Stimulated activated CD8-positive, alpha-beta memory T cell treated with anti-CD3 and anti-CD28 coated beads, Interleukin-4, amount 100 ng/mL, for 4 hours (primary cell): ENCODE results near the gene THRB.

Experiments
- DNase-seq, 2 donors: peaks; one replicate each; pipeline ENCODE4 v3.0.0-alpha.2; 2020; ENCODE audit warnings: low read depth in 2 of 2, low spot score in 1 of 2

Gene THRB

GRCh38 chr3:24494618-24495325 lies at the start of gene THRB:
Gene THRB (minus strand): TSS chr3:24494850.
- DNase-seq, result no peak

- DNase-seq, result no peak
These were observed 47.3 kb upstream of the THRB start for GRCh38 chr3:24541935-24542334.

GRCh38 chr3:24540821-24541220 lies 46.2 kb upstream of the THRB start:
- no peak for DNase-seq

- DNase-seq, result no peak
These were observed 45.0 kb upstream of the THRB start for GRCh38 chr3:24539699-24540098.

- no peak for DNase-seq
These were observed 44.2 kb upstream of the THRB start for GRCh38 chr3:24538891-24539290.

- DNase-seq, result no peak
These were observed 39.0 kb upstream of the THRB start for GRCh38 chr3:24533561-24534193.

GRCh38 chr3:24530471-24530870 lies 35.8 kb upstream of the THRB start:
- no peak for DNase-seq

GRCh38 chr3:24529210-24529609 lies 34.6 kb upstream of the THRB start:
- DNase-seq, result no peak

GRCh38 chr3:24526640-24527212 lies 32.1 kb upstream of the THRB start:
- DNase-seq, result no peak

- no peak for DNase-seq
These were observed 30.9 kb upstream of the THRB start for GRCh38 chr3:24525557-24525956.

GRCh38 chr3:24525022-24525421 lies 30.4 kb upstream of the THRB start:
- no peak for DNase-seq

- no peak for DNase-seq
These were observed 29.5 kb upstream of the THRB start for GRCh38 chr3:24523988-24524727.

- no peak for DNase-seq
These were observed 28.6 kb upstream of the THRB start for GRCh38 chr3:24523215-24523614.

GRCh38 chr3:24522146-24522579 lies 27.5 kb upstream of the THRB start:
- DNase-seq, result no peak

- DNase-seq, result no peak
These were observed 26.9 kb upstream of the THRB start for GRCh38 chr3:24521420-24522145.

GRCh38 chr3:24520976-24521419 lies 26.3 kb upstream of the THRB start:
- no peak for DNase-seq

GRCh38 chr3:24520101-24520495 lies 25.4 kb upstream of the THRB start:
- no peak for DNase-seq

- no peak for DNase-seq
These were observed 24.9 kb upstream of the THRB start for GRCh38 chr3:24519368-24520100.

GRCh38 chr3:24518990-24519367 lies 24.3 kb upstream of the THRB start:
- no peak for DNase-seq

- no peak for DNase-seq
These were observed 19.5 kb upstream of the THRB start for GRCh38 chr3:24514119-24514518.
